CD4-positive, alpha-beta T cell treated with Interleukin-4 for 1 hour (primary cell): ENCODE measurements around the gene LFNG.

Experiments used
- DNase-seq, 2 donors: peaks; one replicate each; pipeline ENCODE4 v3.0.0-alpha.2; 2020 to 2022

The LFNG gene

DNA sequence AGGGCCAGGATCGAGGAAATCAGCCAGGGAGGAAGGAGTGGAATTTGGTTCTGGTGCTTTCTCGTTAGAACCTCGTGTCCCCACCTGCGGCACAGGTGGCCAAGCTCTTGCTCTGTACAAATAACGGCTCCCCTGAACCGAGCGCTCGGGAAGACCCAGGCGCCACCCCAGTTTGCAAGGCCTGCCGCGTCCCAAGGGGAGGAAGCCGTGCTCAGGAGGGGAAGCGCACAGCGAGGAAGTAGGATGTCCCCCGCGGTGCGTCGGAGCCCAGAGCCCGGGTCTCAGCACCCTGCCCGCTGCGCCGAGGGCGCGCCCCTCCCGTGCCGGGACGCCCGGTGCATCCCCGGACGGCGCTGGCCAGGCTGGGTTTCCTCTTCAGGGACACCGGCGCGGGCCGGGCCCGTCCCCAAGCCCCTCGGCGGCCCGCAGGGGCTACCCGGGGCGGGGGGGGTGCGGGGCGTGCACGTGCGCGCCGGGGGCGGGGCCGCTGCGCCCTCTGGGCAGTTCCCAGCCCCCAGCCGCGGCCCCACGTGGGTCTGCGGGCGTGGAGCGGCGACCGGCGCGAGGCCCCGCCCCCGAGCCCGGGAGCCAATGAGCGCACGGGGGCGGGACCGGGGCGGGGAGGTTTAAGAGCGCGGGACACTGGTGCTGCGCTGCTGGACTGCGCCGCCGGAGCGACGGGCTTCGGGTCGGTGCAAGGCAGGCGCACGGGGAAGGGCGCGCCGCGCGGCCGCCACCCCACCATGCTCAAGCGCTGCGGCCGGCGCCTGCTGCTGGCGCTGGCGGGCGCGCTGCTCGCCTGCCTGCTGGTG is at the start of gene LFNG:
TSS of gene LFNG (plus strand) at position 656 of the 812 bp plus-strand sequence. CDS start at position 744, 88 bp downstream.
- DNase-seq, result peak; percentile 88 to 89

DNA sequence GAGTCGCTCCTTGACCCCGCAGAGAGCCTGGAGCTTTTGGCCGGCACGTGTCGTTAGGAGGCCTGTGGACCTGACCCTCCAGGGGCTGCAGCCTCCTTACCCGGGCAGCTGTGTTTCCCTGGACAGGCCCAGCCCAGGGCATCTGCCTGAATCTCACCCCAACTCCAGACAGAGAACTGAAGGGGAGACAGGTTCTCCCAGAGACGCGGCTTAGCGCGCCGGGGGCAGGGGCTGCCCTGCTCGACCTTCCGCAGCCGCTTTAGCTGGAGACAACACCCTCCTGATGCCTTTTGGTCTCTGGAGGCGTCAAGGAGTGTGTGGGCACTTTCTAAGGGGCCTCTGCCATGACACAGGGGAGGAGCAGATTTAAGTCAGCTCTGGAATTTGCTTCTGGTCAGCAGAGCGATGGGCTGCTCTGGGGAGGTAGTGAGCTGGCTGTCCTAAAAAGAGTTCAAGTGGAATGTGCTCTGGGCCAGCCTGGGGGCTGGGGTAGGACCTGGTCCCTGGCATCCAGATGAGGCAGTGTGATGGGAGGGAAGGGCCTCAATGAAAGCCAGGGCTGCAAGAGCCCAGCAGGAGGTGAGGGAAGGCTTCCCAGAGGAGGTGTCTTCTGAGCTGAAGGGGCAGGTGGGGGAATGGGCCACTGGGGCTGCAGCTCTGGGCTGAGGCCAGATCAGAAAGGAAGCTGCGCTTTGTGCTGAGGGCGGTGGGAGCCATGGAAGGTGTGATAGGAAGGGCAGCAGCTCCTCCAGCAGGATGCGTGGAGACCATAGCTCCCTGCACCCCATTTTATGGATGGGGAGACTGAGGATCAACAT is 49.2 kb upstream of the LFNG start:
- no peak for DNase-seq

DNA sequence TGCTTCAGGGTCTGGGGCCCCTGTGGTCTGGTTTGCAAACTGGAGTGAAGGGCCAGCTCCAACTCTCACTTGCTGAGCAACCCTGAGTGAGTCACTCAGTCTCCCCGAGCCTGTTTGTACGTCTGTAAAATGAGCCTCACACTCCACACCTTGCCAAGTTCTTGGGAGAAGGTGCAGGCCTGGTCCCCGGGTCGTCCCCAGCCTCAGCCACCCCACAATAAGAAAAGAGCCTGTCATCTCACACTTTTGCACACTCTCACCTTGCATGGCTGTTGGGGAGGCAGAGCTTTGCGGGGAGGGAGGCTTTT is 48.6 kb upstream of the LFNG start:
- no peak for DNase-seq

DNA sequence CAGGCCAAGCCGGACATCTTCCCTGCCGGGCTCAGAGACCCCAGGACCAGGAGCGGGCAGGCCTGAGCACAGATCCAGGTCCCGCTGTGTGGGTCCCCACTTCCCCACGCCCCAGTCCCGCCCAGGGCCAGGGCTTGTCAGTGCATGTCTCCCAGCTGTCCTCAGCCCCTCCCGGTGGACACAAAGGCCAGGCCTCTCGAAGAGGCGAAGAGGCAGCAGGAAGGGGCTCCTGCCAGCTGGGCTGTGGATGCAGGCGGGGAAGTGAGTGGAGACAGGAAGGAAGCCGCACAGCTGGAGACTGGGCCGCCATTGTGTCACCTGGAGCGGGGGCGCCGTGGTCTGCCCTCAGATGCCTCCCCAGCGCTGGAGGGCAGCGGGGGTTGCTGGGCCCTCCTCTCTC is 48.2 kb upstream of the LFNG start:
- no peak for DNase-seq

- DNase-seq, result no peak
These were observed 46.8 kb upstream of the LFNG start for GRCh38 chr7:2472739-2473138.

GRCh38 chr7:2473496-2474180 is 45.9 kb upstream of the LFNG start:
- DNase-seq, result no peak

GRCh38 chr7:2474224-2474623 is 45.4 kb upstream of the LFNG start:
- DNase-seq, result no peak

DNA sequence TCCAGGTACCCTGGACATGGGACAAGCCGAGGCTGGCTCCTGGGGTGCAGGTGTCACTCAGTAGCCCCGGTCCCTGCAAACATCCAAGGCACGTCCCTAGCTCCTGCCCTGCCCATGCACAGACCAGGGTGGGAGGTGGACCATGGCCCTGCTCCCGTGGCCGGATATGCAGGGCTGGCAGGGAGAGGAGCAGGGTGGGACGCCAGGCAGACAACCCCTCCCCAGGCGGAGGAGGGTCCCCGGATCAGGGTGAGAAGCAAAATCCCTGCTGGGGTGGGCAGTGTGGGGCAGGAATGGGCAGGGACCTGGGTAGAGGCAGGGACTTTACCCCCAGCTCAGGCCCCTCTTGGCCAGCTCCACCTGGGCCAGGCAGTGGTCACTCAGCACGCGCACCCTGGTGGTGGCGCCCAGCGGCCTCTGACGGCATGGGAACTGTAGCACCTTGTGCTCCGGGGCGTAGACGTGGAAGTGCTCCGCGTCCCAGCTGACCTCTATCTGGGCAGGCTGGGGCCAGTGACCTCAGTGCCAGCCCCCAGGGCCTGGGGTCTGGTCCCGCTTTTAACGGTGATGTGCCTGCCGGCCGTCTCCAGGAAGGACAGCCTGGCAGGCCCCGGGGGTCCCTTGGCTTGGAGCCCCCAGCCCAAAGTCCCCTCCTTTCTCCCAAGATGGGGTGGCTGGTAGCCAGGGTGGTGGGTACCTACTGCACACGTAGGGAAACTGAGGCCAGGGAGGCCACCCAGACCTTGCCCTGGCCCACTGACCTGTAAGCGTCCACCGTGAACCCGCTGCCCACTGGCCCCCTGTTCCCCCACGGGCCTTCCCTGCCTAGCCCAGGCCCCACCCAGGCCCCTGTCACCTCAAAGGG is 44.5 kb upstream of the LFNG start:
- no peak for DNase-seq

DNA sequence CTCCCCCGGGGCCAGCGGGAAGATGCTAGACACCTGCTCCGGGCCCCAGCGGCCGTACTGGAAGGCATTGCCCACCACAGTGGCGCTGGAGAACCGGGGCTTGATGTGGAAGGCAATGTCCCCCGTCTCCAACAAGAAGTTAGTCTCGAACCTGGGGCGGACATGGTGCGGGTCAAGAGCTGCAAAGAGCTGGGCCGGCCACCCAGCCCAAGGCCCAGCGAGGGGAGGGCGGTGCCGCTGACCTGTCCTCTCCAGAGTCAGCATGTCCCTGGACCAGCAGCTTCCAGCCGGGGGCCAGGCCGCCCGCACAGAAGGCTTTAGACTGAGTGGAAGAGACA is 43.9 kb upstream of the LFNG start:
- DNase-seq, result no peak

- no peak for DNase-seq
These were observed 43.3 kb upstream of the LFNG start, which contains the start of gene GRIFIN for GRCh38 chr7:2476298-2476697. TSS of gene GRIFIN (minus strand) at chr7:2476398. CDS start at chr7:2476383, 15 bp downstream.

DNA sequence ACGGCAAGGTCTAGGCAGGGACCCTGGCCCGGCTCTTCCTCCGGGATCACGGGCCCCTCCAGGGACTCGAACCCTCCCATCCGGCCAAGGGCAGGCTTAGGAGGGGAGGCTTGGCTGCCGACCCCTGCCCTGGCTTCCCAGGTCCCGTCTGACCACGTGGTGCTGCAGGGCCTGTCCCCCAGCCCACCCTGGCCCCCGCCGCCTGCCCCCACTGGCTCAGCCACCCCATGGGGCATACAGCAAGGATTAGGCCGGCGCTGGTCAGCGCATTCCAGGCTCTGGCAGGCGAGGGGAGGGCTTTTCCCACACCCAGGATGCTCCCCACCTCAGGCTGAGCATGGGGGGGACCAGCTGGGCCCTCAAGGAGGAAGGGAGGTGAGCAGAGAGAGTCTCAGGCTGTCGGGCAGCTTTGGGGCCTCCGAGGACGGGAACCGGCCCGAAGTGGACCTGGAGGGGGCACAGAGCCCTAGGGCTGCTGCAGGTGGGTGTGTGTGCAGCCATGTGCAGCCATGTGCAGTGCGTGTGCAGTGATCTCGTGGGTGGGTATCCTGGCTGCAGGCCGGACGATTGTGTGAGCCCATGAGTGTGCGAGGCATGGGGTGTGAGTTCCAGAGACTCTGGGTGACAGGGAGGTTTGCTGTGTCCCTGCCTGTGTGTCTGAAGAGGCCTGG is 42.7 kb upstream of the LFNG start:
- DNase-seq, result no peak

DNA sequence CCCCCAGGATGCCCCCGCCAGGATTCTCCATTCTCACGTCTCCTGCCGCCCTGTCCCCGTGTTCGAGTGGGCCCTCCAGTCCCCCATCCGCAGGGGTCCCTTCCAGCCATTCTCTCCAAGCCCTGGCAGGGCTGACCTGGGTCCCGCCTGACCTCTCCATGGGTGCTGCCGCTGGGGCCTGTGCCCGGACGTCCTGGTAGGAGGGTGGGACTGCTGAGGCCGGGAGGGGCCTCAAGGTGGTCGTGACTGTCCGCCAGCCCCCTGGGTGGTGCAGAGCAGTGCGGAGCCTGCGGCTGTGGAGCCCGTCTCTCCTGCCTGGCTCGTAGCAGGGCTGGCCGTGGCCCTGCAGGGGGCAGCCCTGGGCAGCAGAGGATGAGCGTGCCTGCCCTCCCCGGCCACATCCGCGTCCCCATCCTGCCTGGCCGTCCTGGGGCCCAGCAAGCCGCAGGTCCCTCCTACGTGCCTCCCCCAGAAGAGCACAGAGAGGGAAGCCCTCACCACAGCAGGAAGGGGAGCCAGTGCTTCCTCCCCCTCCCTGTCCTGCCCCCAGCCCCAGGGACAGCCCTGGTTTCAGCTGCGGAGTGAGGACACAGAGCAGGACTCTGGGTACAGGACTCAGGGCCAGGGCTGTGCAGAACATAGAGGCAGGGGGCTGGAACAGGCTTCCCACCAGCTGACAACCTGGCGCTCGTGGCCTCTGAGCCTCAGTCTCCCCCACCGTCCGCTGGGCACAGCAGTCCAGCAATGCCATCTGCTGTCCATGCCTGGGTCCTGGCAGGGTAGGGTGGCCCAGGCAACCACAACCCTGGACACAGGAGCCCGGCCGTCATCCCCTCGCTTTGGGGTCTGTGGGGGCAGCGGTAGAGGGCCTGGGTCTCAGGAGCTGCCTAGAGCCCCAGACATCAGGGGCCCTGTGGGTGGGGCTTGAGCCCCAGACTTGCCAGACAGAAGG is 41.9 kb upstream of the LFNG start:
- peak; percentile 66 to 75 for DNase-seq

GRCh38 chr7:2478399-2478785 is 41.2 kb upstream of the LFNG start:
- DNase-seq, result peak in 1 of 2 donors; percentile 21

DNA sequence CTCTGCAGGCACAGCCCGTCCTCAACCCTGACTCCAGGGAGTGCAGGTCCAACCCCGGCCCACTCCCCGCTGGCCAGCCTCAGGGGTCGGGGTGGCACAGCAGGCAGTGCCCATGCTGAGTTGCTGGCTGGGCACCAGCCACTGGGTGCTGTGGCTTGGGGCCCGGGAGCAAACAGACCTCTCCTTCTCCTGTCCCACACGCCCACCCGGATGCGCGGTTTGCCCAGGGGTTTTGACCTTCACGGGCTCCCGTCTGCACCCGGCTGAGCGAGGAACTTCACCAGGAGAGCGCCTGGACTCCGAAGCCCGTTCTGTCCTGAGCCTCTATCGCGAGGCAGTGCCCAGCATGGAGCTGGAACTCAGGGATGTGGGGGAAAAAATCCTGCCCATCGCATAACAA is 40.8 kb upstream of the LFNG start:
- no peak for DNase-seq

- no peak for DNase-seq
These were observed 40.1 kb upstream of the LFNG start for GRCh38 chr7:2479276-2480069.

DNA sequence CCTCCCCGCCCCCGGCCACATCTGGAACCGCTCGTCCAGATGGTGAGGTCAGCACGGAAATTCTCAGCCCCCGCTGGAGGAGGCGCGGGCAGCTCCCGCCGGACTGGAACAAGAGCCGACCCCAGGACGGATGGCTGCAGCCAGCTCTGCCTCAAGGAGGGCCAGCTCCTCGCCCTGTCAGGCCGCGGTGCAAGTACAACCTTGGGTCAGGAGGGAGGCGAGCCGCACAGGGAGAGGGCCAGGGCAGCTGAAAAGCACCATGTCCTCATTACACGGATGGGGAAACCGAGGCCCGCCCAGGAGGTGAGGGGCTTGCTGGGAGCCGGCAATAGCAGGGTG is 39.5 kb upstream of the LFNG start:
- no peak for DNase-seq

DNA sequence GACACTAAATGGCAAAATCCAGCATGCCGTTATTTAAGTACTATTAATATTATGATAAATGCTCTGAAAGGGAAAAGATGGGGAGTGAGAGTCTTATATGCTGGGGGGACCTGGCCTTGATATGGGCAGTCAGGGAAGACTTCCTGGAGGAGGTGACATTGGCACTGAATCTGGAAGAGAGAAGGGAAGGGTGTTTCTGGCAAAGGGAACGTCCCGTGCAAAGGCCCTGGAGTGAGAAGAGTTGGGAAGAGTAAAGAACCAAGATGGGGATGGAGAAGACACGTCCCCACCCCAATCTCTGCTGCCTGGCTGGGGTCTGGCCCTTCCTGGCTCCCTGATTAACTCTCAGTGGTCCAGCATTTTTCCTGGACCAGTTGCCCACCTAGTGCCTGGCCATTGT is 38.4 kb upstream of the LFNG start:
- no peak for DNase-seq

GRCh38 chr7:2482725-2483451 is 36.7 kb upstream of the LFNG start:
- no peak for DNase-seq

GRCh38 chr7:2483494-2483893 is 36.1 kb upstream of the LFNG start:
- no peak for DNase-seq

DNA sequence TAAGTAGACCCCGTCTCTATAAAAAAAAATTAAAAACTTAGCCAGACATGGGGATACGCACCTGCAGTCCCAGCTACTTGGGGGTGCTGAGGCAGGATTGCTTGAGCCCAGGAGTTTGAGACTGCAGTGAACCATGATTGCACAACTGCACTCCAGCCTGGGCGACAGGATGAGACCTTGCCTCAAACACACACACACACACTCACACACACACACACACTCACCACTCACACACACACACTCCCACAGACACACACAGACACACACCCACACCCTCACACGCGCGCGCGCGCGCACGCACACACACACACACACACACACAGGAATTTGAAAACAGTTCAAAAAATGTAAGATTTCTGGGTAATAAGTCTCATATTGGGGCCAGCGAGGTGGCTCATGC is 34.7 kb upstream of the LFNG start:
- no peak for DNase-seq
